ENCODE measurements around the gene MED25. TPM values are rescaled to one million over a fixed set of nuclear protein-coding genes. Genes with fewer than 3 reads are reported as not detected.

The MED25 gene
- total RNA-seq, 3 donors from 2014 or later (not counting 1 experiment from before 2014, with no cell fraction given), result 64.2 to 132 (median 69.5) TPM

DNA sequence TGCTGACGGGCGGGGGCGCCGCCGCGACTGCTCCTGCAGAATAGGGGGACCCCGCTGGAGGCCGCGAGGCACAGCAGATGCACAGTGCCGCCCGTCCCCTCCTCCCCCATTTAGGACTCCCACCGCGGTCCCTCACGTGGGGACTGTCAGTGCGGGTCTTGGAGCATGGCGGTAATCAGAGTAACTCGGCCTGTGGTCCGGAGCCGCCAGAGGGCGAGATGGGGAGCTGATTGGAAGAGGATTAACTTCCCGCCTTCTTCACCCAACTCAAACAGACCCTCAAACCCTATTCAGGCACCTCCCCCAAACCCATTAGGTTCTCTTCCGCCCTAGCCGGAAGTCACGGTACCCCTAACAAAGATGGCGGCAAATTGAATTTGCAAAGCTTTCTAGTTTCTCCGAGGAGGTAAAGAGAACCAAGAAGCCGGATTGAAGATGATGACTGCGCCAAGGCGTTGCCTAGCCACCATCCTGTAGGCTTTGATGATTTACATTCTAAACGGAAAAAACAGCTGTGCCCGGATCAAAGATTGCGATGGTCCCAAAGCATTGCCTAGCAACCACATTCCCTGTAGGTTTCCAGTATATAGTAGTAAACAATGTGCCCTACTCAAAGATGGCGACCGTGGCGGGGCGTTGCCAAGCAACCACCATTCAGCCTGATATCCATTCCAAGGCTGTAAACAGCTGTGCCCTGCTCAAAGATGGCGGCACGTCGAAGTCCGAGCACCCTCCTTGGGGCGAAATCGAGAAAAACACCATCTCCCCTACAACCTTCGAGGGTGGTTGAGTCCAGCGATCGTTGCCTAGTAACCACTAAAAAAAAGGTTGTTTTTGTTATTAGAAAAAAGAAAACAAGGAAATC, 4.9 kb upstream of the MED25 start, which contains the start of gene FUZ:
FUZ (minus strand) TSS at position 296 of the 865 bp plus-strand sequence; CDS start at position 110, 186 bp downstream.
- H3K36me3 Mint-ChIP-seq, result no peaks in the 10 kb centered on the region
- Histone ChIP-seq H3K27me3 (ENCODE audit: control insufficient read depth, insufficient read depth, low read length) (no peaks in the 10 kb centered on the region), H3K27ac (ENCODE audit: low read length) (peak within 1 kb of the TSS; percentile 96), H3K4me1 (ENCODE audit: control insufficient read depth, insufficient read depth, low read length) (peaks cover 39% of the 10 kb centered on the region), H3K9me3 (ENCODE audit: control insufficient read depth, insufficient read depth, low read length) (no peaks in the 10 kb centered on the region), H3K4me3 (ENCODE audit: low read length) (peak within 1 kb of the TSS; percentile 69), H3K36me3 (ENCODE audit: control insufficient read depth, insufficient read depth, low read length) (no peaks in the 10 kb centered on the region)
- under 1% methylated on average over 38 of the region's 45 CpGs for WGBS (ENCODE audit: insufficient coverage)
- H3K27ac Mint-ChIP-seq, result peak within 1 kb of the TSS; percentile 95 to 97
- DNase-seq, result peak; percentile 88 to 98
- peaks cover 23 to 50% of the 10 kb centered on the region in 2 donors for H3K4me1 Mint-ChIP-seq
- intact Hi-C loops (cut with micrococcal nuclease), result loop anchor here (1.0 to 2.0 kb wide), 3 partner anchors 46 to 77 kb away; partner anchors contain the start of genes AKT1S1, AP2A1 and TBC1D17
- TF ChIP-seq CTCF (IDR thresholded peaks at IDR 0.05), result no peak
- no peaks in the 10 kb centered on the region for H3K9me3 Mint-ChIP-seq
- H3K4me3 Mint-ChIP-seq, result peak within 1 kb of the TSS; percentile 93
- peak; percentile 57 to 85 (median 71) for ATAC-seq
- H3K27me3 Mint-ChIP-seq (ENCODE audit: low read depth in 2 of 2), result no peaks in the 10 kb centered on the region

DNA sequence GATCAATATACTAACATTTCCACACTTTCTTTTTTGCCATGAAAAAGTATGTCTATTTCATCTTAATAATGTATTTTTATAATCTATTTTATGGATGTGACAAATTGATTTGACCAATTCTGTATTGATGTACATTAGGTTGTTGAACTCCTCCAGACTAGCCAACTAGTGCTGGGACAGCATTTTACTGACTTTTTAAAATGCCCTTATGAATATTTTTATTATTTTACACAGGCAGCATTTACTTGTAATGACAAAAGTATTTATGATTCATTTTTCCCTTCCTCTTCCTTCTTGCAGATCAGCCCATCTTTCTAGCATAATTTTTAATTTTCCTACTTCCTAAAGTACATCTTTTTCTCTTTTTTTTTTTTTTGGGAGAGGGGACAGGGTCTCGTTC, 4.1 kb upstream of the MED25 start:
- DNase-seq (no peak), ATAC-seq (no peak)
- peak overlapping the region; percentile 95 to 97 for H3K27ac Mint-ChIP-seq
- H3K4me3 Mint-ChIP-seq, result peak overlapping the region; percentile 71
- intact Hi-C loops (cut with micrococcal nuclease), result no loop called here
- H3K36me3 Mint-ChIP-seq, result no peaks in the 10 kb centered on the region
- WGBS (ENCODE audit: insufficient coverage), result 100% methylated on average over 1 of the region's 1 CpG
- Histone ChIP-seq H3K9me3 (ENCODE audit: control insufficient read depth, insufficient read depth, low read length) (no peaks in the 10 kb centered on the region), H3K27ac (ENCODE audit: low read length) (peak overlapping the region; percentile 96), H3K4me3 (ENCODE audit: low read length) (peak overlapping the region; percentile 13), H3K4me1 (ENCODE audit: control insufficient read depth, insufficient read depth, low read length) (peaks cover 39% of the 10 kb centered on the region), H3K36me3 (ENCODE audit: control insufficient read depth, insufficient read depth, low read length) (no peaks in the 10 kb centered on the region), H3K27me3 (ENCODE audit: control insufficient read depth, insufficient read depth, low read length) (no peaks in the 10 kb centered on the region)
- no peak for TF ChIP-seq CTCF (IDR thresholded peaks at IDR 0.05)
- no peaks in the 10 kb centered on the region for H3K27me3 Mint-ChIP-seq (ENCODE audit: low read depth in 2 of 2)
- H3K4me1 Mint-ChIP-seq, result peaks cover 26 to 50% of the 10 kb centered on the region in 2 donors
- H3K9me3 Mint-ChIP-seq, result no peaks in the 10 kb centered on the region

- Histone ChIP-seq H3K36me3 (ENCODE audit: control insufficient read depth, insufficient read depth, low read length) (no peaks in the 10 kb centered on the region), H3K4me1 (ENCODE audit: control insufficient read depth, insufficient read depth, low read length) (peaks cover 34% of the 10 kb centered on the region), H3K27ac (ENCODE audit: low read length) (peak overlapping the region; percentile 99), H3K27me3 (ENCODE audit: control insufficient read depth, insufficient read depth, low read length) (no peaks in the 10 kb centered on the region), H3K9me3 (ENCODE audit: control insufficient read depth, insufficient read depth, low read length) (no peaks in the 10 kb centered on the region), H3K4me3 (ENCODE audit: low read length) (no peak overlapping the region)
- no peak for DNase-seq
- WGBS (ENCODE audit: insufficient coverage), result 94% methylated on average over 14 of the region's 14 CpGs
- Mint-ChIP-seq H3K4me3 (peak overlapping the region; percentile 45), H3K9me3 (no peaks in the 10 kb centered on the region), H3K4me1 (peaks cover 24 to 44% of the 10 kb centered on the region in 2 donors), H3K27me3 (ENCODE audit: low read depth in 2 of 2) (no peaks in the 10 kb centered on the region), H3K36me3 (no peaks in the 10 kb centered on the region), H3K27ac (peak overlapping the region; percentile 98)
- no peak for ATAC-seq
- no peak for TF ChIP-seq CTCF (IDR thresholded peaks at IDR 0.05)
- intact Hi-C loops (cut with micrococcal nuclease), result no loop called here
These were observed 1.5 kb upstream of the MED25 start for GRCh38 chr19:49816590-49816989.

All from natural killer cell (primary cell).